ENCODE data around the gene PATJ. TPM values are rescaled to one million over a fixed set of nuclear protein-coding genes. Genes with fewer than 3 reads are reported as not detected.

The PATJ gene
- total RNA-seq, 1 experiment from 2014 or later, result 47.3 TPM

DNA sequence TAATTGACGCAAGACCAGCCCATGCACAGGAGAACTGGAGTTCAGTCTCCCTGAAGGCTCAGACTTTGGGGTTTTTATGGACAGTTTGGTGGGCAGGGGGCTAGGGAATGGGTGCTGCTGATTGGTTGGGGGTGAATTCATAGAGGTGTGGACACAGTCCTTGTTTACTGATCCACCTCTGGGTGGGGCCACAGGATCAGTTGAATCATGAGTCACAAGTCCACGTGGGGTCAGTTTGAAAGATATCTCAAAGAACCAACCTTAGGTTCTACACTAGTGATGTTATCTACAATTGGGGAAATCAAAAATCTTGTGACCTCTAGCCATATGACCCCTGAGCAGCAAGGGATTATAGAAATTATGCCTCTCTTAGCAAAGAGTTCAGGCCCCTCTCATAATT, 324.4 kb downstream of the PATJ start:
- Histone ChIP-seq H4K5ac (ENCODE audit: insufficient read length, low read depth, low read length) (no peak overlapping the region), H3K4me1 (ENCODE audit: insufficient read depth, low read length) (no peaks in the 10 kb centered on the region), H2AK5ac (ENCODE audit: insufficient read length, low read length) (no peak overlapping the region), H2BK15ac (ENCODE audit: low read depth, low read length) (no peak overlapping the region), H3K4me2 (ENCODE audit: insufficient read depth, insufficient read length, low read length) (no peak overlapping the region), H3K27ac (ENCODE audit: insufficient read length, low read depth, low read length) (no peak overlapping the region), H4K8ac (replicated peaks; ENCODE audit: insufficient read length, low read depth, low read length) (no peak overlapping the region), H3K4ac (ENCODE audit: low read depth, low read length) (no peak overlapping the region), H2BK12ac (ENCODE audit: insufficient read length, low read depth, low read length) (no peak overlapping the region), H3K56ac (ENCODE audit: insufficient read length, low read depth, low read length) (no peak overlapping the region), H3K27me3 (ENCODE audit: insufficient read depth, low read length) (no peaks in the 10 kb centered on the region), H3K23me2 (ENCODE audit: insufficient read length, low read depth, low read length, poor library complexity, severe bottlenecking) (no peaks in the 10 kb centered on the region), H3K14ac (ENCODE audit: insufficient read depth, low read length) (no peak overlapping the region), H3K79me2 (ENCODE audit: insufficient read depth, low read length) (no peaks in the 10 kb centered on the region; the same call in 1 of the 2 replicates), H4K91ac (ENCODE audit: insufficient read length, low read depth, low read length) (no peak overlapping the region), H2BK20ac (ENCODE audit: low read depth, low read length, poor library complexity, severe bottlenecking) (no peak overlapping the region), H3K23ac (ENCODE audit: insufficient read length, low read depth, low read length) (no peak overlapping the region), H3K9ac (ENCODE audit: extremely low read depth, insufficient read length, low read length) (no peak overlapping the region), H4K20me1 (ENCODE audit: control insufficient read depth, insufficient read depth, insufficient read length) (no peaks in the 10 kb centered on the region), H3K18ac (ENCODE audit: insufficient read length, low read depth, low read length) (no peak overlapping the region), H2BK5ac (ENCODE audit: insufficient read length, low read length) (no peak overlapping the region), H3K9me3 (ENCODE audit: control insufficient read depth, low read depth, low read length) (peaks cover 5% of the 10 kb centered on the region), H2AFZ (ENCODE audit: low read length) (no peak overlapping the region), H2BK120ac (ENCODE audit: low read depth, low read length, poor library complexity, severe bottlenecking) (no peak overlapping the region), H3K79me1 (ENCODE audit: insufficient read depth, low read depth, low read length, poor library complexity, severe bottlenecking) (no peaks in the 10 kb centered on the region), H3T11ph (ENCODE audit: low read length) (no peak overlapping the region)
- WGBS (ENCODE audit: extremely low coverage, insufficient read length, low lambda C conversion rate), result no CpG with 5 or more reads among the region's 2 CpGs
- TF ChIP-seq, protein P1, sequence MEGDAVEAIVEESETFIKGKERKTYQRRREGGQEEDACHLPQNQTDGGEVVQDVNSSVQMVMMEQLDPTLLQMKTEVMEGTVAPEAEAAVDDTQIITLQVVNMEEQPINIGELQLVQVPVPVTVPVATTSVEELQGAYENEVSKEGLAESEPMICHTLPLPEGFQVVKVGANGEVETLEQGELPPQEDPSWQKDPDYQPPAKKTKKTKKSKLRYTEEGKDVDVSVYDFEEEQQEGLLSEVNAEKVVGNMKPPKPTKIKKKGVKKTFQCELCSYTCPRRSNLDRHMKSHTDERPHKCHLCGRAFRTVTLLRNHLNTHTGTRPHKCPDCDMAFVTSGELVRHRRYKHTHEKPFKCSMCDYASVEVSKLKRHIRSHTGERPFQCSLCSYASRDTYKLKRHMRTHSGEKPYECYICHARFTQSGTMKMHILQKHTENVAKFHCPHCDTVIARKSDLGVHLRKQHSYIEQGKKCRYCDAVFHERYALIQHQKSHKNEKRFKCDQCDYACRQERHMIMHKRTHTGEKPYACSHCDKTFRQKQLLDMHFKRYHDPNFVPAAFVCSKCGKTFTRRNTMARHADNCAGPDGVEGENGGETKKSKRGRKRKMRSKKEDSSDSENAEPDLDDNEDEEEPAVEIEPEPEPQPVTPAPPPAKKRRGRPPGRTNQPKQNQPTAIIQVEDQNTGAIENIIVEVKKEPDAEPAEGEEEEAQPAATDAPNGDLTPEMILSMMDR (conservative IDR thresholded peaks at IDR 0.05), result no peak
- H3K9me3 Mint-ChIP-seq, result peaks cover 6 to 16% of the 10 kb centered on the region in 2 experiments
- H3K27me3 Mint-ChIP-seq (ENCODE audit: low read depth), result no peaks in the 10 kb centered on the region
- peaks cover 15 to 24% (median 20%) of the 10 kb centered on the region in 3 experiments for H3K36me3 Mint-ChIP-seq (ENCODE audit: insufficient read depth in 1 of 3, low read depth in 3 of 3)
- no peak overlapping the region for H3K27ac Mint-ChIP-seq
- H3K4me3 Mint-ChIP-seq, result no peak overlapping the region
- H3K4me1 Mint-ChIP-seq, result peaks cover 0 to 17% of the 10 kb centered on the region in 2 experiments; a peak in 3 of 4 replicates
- DNase-seq, result no peak

All from H9 (cell line).